GM12892 (cell line): ENCODE measurements around the gene TRIM10.

Experiments
- POLR2A ChIP-seq: IDR thresholded peaks from 2 replicates; pipeline ENCODE4 v1.6.1; 2011; ENCODE audit warnings: low read depth, low read length, control low read depth
- POLR2AphosphoS5 ChIP-seq: IDR thresholded peaks from 2 replicates; pipeline ENCODE4 v1.6.1; 2011; ENCODE audit warnings: low read depth, low read length, control low read depth

- TF ChIP-seq POLR2AphosphoS5 = no peak
- no peak for TF ChIP-seq POLR2A
Measured at GRCh38 chr6:30150671-30151395, 10.2 kb downstream of the TRIM10 start.
